HCEC 1CT (cell line): Measurements from ENCODE around the gene VSIG10.
"Not testable (repeated sequence)": the region's sequence is repeated elsewhere in the genome, so short reads cannot be mapped to it uniquely, and the experiment has no call there.

ENCODE experiments used
- DNase-seq: peaks from one replicate; pipeline ENCODE4 v3.0.0-alpha.2; 2017

VSIG10 gene

DNA sequence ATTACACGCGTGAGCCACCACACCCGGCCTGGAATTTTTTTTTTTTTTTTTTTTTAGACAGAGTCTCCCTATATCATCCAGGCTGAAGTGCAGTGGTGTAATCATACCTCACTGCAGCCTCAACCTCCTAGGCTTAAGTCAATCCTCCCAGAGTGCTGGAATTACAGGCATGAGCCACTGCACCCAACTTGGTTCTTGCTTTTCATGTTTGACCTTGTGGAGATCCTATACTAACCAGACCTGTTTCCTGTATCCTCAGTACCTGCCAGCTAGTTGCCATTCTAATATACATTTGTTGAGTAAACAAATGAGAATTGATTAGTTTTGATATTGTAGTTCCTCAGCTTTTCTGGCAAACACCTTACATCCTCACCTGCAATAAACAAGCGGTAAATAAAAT lies 3.2 kb upstream of the VSIG10 start:
- no peak for DNase-seq

DNA sequence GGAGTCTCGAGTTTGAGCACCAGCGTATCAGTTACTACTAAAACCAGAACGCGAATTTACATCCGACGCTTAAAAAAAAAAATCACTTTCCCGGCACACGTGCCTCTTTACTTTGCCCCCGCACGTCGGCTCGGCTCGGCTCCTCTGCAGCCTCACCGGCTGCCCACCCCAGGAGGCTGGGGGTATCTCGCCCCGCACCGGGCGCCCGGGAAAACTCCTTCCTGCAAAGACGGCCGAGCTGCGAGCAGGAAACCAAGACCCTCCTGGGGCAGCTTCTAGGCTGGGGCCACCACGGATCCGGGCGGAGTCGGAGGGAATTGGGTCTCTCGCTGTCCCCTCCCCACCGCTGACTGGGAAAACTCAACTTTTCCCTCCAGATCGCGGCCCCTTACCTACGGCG lies 610 bp downstream of the VSIG10 start:
- peak; percentile 2 for DNase-seq

DNA sequence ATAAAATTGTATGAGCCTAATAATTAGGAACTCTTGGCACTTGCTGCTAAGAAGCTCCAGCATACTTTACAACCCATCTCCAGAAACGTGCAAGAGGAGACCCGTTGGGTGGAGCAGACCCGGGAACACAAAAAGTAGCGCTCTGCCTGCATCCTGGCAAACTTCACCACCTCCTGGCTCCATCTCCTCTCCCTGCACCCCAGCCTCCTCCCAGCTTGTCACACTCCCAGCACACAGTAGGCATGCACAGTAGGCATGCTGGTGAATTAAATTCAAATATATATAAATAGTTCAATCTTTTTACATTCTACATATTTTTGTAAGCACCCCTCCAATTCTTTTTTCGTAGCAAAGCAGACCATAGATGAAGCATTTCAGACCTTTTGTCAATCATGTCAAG lies 1.2 kb downstream of the VSIG10 start:
- no peak for DNase-seq

DNA sequence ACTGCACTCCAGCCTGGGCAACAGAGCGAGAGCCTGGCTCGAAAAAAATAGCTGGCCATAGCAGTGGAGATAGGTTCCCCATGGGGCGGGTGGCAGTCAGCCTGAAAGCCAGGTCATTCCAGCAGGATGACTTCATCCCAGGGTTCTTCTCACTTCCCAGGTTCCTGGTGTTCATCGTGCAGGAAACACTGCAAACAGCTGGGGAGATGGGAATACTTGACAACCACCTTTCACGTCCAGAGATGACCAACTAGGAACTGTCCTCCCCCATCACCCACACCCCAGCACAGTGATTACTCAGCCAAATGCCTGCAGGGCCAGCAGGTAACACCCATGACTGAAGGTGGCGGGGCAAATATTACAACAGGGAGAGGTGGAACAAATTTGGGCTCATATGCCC lies 1.7 kb downstream of the VSIG10 start:
- no peak for DNase-seq

DNA sequence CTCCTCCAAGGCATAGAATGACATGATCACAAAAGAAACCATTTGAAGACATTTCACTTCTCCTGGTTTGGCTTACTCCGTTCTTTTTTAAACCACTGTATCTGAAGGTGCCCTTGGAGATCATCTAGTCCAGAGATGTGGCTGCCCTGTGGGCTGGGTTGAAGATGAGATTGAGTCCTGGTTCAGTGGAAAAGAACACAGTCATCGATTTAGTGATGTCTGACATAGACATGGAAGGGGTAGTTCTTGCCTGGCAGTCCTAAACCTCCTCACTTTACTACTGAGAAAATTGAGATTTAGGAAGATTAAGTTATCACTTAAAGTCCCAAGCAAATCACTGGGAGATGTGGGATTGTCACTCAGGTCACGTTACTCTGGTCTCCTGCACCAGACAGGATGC lies 2.8 kb downstream of the VSIG10 start:
- DNase-seq: no peak

DNA sequence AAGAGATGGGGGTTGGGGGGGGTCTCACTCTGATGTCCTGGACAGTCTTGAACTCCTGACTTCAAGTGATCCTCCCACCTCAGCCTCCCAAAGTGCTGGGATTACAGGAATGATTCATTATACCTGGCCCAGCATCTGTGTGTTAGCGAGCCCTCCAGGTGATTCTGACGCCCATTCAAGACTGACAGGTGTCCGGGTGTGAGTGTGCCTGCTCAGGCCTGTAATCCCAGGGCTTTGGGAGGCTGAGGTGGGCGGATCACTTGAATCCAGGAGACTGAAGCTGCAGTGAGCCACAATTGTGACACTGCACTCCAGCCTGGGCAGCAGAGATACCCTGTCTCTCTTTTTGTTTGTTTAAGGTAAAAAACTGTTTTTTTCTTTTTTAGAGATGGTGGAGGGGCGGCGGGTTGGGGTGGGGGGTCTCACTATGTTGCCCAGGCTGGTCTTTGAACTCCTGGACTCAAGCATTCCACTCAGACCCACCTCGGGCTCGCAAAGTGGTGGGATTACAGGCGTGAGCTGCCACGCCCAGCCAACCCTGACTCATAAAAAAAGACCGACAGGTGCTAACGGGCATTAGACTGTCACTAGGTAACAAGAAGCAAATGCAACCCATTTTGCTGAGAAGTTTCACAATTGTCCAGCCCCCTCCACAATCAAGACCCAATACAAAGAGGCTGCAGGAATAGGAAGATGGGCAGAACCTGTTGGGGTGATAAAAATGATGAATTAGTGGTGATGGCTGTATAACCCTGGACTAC lies 4.7 kb downstream of the VSIG10 start:
- no peak for DNase-seq

DNA sequence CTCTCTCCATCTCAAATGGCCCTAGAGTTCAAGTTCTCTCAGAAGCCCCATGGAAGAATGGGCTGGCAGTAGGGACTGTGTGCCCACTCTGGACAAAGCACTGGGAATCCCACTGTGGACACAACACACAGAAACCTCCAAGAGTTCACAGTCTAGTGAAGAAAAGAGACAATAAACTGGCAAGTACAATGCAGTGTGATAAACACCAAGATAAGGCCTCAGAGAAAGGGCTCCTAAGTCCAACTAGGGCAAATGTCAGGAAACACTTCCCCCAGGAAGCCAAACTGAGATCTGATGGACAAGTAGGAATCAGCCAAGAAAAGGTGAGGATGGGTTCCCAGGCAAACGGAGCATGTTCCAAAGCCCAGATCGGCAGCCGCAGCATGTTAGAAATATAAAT lies 5.4 kb downstream of the VSIG10 start:
- no peak for DNase-seq

DNA sequence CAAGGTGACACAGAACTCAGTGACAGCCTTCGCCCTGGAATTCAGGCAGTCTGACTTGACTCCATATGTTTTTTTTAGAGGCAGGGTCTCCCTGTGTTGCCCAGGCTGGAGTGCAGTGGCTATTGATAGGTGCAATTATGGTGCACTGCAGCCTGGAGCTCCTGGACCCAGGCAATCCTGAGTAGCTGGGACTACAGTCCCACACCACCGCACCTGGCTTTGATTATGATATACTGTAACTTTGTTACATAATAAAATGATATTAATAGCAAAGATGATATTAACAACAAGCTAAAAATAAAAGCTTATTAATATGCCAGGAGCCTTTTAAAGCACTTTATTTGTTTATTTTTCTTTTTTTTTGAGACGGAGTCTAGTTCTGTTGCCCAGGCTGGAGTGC lies 9.8 kb downstream of the VSIG10 start:
- no peak for DNase-seq

DNA sequence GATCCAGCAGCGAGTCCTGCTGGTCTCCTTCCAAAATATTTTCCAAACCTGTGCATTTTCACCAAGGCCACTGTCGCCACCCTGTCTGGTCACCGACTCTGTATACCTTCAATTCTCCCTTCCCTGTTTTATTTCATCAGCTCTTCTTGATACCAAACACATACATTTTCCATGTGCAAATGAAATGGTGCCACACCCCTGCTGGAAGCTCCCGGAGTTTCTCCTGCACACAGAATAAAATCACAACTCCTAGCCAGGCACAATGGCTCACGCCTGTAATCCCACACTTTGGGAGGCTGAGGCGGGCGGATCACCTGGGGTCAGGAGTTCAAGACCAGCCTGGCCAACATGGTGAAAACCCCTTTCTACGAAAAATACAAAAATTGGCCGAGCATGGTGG lies 14.0 kb downstream of the VSIG10 start:
- no peak for DNase-seq

DNA sequence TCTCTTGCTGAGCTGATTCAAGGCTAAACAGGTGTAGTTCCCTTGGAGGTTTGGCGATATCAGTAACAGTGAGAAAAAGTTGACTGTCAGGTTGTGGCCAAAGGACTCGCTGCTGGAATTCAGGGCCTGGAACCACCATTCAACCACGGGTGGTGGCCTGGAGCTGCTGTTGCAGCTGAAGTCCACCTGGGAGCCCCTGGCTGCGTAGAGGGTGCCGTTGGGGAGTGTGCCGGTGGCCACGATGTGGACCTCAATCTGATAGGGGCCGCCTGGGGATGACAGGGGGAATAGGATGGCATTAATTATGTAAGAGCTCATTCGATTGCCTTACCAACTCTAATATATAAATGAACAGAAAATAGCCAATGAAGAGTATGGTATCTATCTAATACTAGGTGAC lies 21.6 kb downstream of the VSIG10 start:
- DNase-seq: no peak

DNA sequence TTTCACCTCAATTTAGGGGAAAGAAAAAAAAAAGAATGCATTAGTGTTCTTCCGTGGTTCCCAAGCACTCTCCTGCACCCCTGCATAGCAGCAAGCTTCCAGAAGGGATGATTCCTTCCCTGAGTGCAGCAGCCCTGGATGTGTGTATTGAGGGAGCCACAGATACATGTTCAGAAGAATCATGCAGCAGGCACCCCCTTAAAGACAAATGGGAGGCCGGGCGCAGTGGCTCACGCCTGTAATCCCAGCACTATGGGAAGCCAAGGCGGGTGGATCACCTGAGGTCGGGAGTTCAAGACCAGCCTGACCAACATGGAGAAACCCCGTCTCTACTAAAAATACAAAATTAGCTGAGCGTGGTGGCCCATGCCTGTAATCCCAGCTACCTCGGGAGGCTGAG lies 22.3 kb downstream of the VSIG10 start:
- DNase-seq: not testable (repeated sequence)

DNA sequence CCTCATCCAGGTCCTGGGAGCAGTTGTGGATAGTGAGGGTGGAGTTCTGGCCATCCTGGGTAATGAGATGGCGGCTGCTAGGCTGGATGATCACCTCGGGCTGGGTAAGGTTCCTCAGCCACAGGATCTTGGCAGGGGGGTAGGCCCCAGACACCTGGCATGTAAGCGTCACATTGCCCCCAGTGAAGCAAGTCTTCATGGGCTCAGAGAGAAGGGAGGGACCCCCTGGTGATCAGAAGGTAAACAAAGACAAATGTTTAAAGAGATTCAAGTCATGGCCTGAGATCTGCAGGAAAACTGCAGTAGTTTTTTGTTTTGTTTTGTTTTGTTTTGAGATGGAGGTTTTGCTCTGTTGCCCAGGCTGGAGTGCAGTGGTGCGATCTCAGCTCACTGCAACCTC lies 30.0 kb downstream of the VSIG10 start:
- DNase-seq: no peak

DNA sequence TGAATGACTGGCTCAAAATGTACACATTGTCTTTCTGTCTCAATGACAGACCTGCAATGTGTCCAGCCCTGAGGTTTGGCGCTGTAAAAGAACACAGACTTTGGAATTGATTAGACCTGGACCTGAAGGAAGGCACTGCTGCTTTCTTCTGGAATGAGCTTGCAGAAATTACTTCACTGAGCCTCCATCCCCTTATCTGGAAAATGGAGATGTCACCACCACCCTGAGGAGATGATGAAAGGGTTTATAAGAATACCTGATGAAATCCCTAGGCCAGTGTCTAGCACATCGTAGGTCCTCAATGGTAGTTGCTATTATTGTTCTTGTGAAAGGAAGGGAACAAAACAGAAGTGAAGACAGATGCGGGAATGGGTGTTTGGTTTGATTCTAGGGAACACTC lies 33.2 kb downstream of the VSIG10 start:
- no peak for DNase-seq

DNA sequence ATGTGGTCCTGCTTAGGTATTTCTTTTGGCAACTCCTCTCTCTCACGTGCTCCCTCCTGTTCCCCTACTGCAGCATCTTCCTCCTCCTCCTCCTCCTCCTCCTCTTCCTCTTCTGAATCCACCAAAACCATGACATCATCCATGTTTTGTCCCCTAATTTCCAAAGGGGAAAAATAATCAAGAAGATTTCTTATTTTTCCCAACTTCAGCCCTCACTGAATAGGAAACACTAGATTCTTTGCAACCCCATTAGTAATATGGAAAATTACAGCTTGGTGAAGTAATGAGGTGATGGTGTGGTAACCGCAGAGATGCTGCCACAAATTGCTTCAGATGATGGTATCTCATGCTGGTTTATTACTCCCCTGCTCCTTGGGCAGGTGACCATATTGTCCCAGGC lies 35.4 kb downstream of the VSIG10 start:
- no peak for DNase-seq

DNA sequence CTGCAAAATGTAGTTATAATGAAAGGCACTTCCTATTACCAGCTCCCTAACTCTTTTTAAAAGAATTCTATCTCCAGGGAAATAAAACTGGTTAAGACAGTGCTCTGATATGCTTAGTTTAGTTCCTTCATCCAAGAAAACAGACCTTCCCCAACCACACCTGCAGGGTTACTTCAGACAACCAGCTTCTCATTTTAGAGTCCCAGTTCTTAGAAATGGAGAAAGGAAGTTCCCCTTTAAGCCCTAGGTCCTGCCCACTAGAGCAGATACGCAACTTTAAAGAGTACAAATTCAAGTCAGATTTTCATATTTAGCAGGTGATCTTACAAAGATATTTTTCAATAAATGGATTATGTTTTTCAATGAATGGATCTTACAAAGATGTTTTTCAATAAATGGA lies 38.4 kb downstream of the VSIG10 start:
- DNase-seq: no peak

DNA sequence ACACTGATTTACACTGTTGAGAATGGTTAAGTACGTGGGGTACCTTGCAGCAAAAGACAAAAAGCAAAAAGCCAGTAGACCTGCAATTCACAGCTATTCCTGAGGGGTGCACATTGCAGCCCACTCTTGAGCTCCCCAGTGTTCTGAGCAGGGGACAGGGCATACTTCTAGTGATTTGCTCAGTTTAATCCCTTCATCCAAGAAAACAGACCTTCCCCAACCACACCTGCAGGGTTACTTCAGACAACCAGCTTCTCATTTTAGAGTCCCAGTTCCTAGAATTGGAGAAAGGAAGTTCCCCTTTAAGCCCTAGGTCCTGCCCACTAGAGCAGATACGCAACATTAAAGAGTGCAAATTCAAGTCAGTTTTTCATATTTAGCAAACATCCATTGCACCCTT lies 39.2 kb downstream of the VSIG10 start:
- no peak for DNase-seq

DNA sequence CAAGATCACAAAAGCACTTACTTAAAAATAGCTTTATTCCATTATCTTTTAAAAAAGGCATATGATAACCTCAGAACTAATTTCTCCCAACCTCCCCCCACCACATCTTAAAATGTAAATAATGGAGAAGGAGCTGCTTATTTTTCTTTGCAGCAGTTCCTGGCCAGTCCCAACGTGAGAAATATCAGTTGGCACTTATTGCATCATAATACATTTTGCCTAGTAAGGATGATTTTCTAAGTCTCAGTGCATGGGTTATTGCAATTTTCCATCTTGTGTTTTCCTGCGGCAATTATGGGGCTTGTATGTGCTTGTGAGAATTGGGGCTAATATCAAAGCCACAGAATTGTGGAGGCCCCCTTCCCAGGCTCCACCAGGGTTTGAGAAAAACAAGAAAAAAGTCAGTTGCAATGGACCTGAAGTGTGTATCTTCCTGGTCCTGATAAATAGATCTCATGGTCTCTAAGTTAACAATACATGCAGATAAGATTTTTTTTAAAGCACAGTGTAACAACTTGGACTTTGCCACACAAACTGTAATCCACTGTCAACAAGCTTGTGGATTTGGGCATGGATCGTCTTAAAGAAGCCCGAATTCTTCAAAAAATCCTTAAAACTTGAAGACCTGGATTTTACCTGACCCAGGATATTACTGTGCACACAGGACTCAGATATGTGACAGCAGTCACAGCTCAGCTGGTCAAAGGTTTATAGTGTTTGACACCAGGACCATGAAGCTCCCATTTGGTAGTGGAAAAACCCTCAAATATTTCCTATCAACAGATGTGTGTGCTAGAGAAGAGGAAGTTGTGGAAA lies 40.0 kb downstream of the VSIG10 start:
- no peak for DNase-seq

DNA sequence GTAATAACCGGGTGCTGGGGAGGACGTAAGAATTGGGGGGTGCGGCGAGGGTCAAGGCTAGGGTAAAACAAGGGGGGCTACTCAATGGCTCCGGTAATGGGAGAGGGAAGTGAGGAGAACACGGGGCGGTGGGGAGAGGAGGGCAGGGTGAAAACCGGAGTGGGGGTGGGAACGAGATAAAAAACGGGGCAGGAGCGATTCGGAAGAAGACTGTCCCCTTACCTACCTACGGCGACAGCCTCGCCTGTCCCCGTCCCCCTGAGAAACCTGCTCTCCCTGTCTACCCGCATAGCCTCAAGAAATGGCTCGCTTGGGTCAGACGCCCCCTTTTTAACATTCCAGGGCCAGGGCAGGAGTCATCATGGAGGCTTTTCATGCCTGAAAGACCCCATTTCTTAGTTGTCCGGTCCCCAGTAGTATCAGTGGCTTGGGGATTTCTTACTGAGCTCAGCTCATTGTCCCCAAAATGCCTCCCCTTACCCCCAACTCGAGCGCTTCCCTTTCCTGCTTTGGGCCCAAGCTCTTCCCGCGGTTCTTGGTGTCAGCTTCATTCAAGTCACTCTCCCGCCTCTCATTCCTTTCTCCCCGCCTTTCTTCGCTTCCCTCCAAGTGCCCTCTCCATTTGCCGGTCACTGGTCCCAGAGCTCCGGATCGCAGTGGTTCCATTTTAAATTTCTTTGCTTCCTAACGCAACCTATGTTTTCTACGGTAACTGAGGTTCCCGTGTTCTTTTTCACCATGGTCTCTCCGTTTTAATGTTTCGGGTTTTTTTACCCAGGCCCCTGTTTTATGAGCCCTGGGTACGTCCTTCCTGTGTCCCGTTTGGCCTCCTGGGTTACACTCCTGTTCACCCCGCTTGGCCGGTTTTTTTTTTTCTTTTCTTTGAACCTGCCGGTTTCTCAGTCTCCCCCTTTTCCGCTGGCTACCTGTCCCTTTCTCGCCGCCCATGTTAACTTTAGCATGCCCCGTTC lies 41.7 kb downstream of the VSIG10 start:
- peak; percentile 78 for DNase-seq

DNA sequence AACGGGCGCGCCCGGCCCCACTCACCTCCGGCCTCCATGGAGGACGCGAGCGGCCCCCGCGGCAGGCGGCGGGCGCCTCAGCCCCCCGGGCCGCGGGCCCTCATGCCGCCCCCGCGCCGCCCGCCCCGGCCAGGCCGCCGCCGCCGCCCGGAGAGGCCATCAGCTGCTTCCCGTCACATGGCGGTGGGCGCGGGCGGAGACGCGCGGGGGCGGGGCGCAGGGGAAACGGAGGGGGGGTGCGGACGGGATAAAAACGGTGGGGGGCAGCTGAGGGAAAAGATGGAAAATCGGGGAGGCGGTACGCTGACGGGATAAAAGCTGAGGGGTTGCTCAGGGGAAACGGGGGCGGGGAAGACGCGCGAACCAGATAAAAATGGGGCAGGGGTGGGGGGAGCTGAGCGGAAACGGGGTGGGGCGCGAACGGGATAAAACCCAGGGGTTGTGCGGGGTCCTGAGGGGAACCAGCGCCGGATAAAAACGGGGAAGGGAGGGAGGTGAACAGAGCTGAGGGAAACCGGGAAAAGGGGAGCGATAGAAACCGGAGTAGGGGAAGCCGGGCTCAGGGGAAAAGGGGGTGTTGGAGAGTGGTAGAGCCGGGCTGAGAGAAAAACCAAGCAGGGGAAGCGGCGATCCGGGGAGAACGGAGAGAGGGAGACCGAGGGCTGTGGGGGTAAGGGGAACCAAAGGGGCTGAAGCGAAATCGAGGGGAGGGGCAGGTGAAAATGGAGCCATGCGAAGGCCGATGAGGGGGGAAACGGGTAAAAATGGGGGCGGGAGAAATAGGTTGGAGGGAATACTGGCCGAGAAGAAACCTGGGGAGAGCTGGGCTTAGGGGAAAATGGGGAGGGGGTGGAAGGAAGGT lies 42.6 kb downstream of the VSIG10 start, which contains the start of gene WSB2:
TSS of gene WSB2 (minus strand) at position 169 of the 862 bp plus-strand sequence. CDS start at position 38, 131 bp downstream.
- DNase-seq: peak; percentile 48

DNA sequence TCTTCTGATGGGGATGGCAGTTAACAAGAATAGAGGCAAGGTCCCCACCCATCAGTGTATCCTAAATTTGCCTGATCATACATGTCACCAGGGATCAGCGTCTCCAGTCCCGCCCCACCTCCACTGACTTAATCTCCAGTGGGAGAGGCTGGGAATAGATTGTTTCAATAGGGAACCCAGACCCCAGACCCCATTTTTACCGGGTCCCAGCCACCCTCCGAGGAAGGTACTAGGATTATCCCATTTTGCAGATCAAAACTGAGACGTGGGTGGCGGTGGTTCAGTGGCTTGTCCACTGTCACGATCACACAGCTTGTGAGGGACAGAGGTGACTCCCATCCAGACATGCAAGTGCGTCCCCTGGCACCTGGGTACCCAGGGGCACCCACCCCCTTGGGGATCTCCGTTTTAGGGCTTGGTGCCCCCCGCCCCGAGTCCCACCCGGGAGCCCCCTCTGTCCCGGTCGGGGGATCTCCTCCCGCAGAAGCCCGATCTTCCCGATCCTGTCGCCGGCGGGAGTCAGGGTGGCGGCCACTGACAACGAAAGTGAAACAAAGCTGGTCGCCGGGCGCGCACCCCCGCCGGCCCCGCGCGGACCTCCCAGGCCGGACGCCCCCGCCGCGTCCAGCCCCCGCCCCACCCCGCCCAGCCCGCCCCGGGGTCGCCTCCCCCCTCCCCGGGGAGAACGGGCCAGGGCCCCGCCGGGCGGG lies 43.4 kb downstream of the VSIG10 start:
- peak; percentile 25 for DNase-seq
